ENCODE data around the gene MPO.

DNA sequence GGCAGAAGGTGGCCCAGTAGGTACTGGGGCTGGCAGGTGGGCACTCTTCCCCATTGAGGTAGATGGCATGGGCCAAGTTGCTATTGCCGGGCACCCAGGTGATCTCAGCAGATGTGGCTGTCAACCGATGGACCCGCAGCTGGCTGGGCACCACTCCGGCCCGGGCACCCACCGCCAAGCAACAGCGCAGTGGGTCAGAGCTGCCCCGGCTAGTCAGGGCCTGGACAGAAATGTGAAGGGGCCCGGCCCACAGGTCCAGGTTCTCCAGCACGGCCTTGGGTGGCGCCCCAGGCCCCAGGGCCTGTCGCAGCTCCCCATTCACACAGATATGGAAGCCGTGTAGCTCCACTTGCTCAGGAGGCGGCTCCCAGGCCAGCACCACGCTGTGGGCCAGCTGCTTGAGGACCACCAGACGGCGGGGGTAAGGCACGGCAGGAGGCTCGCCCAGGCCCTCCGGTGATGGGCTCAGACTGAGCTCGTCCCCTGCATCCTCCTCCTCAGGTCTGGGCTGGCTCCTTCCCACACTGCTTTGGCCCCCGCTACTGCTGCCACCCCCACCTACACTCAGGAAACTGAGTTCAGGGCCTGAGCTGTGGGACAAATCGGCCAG is 31.4 kb upstream of the MPO start:
- TF ChIP-seq POLR2A (IDR thresholded peaks at IDR 0.05): no peak
- TF ChIP-seq, protein P1, sequence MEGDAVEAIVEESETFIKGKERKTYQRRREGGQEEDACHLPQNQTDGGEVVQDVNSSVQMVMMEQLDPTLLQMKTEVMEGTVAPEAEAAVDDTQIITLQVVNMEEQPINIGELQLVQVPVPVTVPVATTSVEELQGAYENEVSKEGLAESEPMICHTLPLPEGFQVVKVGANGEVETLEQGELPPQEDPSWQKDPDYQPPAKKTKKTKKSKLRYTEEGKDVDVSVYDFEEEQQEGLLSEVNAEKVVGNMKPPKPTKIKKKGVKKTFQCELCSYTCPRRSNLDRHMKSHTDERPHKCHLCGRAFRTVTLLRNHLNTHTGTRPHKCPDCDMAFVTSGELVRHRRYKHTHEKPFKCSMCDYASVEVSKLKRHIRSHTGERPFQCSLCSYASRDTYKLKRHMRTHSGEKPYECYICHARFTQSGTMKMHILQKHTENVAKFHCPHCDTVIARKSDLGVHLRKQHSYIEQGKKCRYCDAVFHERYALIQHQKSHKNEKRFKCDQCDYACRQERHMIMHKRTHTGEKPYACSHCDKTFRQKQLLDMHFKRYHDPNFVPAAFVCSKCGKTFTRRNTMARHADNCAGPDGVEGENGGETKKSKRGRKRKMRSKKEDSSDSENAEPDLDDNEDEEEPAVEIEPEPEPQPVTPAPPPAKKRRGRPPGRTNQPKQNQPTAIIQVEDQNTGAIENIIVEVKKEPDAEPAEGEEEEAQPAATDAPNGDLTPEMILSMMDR (IDR thresholded peaks at IDR 0.05): no peak
